Activated T-helper 1 cell treated with anti-CD3 and anti-CD28 coated beads, Interleukin-12 subunit alpha, Interleukin-12 subunit beta, Interleukin-2, Interleukin-4 antibody, amounts not matched to agents 30 ng/mL and 10 ng/mL and 1 ng/mL, durations not matched to agents 14 hours and 24 hours and 36 hours (primary cell): ENCODE measurements around the gene MAPKAP1. TPM values are rescaled to one million over a fixed set of nuclear protein-coding genes. Genes with fewer than 3 reads are reported as not detected.

ENCODE experiments used
- DNase-seq: peaks from one replicate; pipeline ENCODE4 v3.0.0; 2021; ENCODE audit warnings: low spot score
- H3K27ac Mint-ChIP-seq: one replicate; pipeline ENCODE4 v1.8.0; 2021; ENCODE audit warnings: mild to moderate bottlenecking, mixed read lengths
- H3K27me3 Mint-ChIP-seq: one replicate; pipeline ENCODE4 v1.8.0; 2022; ENCODE audit warnings: mild to moderate bottlenecking, moderate library complexity, mixed read lengths; ENCODE audit not compliant: insufficient read depth
- H3K36me3 Mint-ChIP-seq: one replicate; pipeline ENCODE4 v1.8.0; 2021; ENCODE audit warnings: low read depth, mixed read lengths
- H3K4me1 Mint-ChIP-seq: one replicate; pipeline ENCODE4 v1.8.0; 2021; ENCODE audit warnings: low read depth, mixed read lengths
- H3K4me3 Mint-ChIP-seq: one replicate; pipeline ENCODE4 v1.8.0; 2021; ENCODE audit warnings: mild to moderate bottlenecking, moderate library complexity, mixed read lengths
- H3K9me3 Mint-ChIP-seq: one replicate; pipeline ENCODE4 v1.8.0; 2021; ENCODE audit warnings: mixed read lengths
- intact Hi-C: fragments of 100-400 bp; cut with micrococcal nuclease; formaldehyde crosslinking; loops from one replicate; pipeline ENCODE4 v1.15.1; 2024
- total RNA-seq: library from RNA; stranded (reverse); gene quantifications from 2 replicates; pipeline ENCODE4 v1.2.3, GENCODE V29; 2022

Gene MAPKAP1
- total RNA-seq, 1 donor from 2014 or later: 108 TPM

- Mint-ChIP-seq H3K36me3 (peaks cover 14% of the 10 kb centered on the region), H3K9me3 (no peaks in the 10 kb centered on the region), H3K27ac (no peak overlapping the region), H3K27me3 (no peaks in the 10 kb centered on the region), H3K4me3 (no peak overlapping the region), H3K4me1 (peaks cover 6% of the 10 kb centered on the region)
- intact Hi-C loops: loop anchor here (5.0 kb wide), 1 partner anchor 191 kb away; the partner anchor contains the start of gene PBX3
- no peak for DNase-seq
Observed at GRCh38 chr9:125556046-125556721, 150.8 kb downstream of the MAPKAP1 start.

- H3K4me1 Mint-ChIP-seq: no peaks in the 10 kb centered on the region
- H3K9me3 Mint-ChIP-seq: no peaks in the 10 kb centered on the region
- H3K27ac Mint-ChIP-seq: no peak overlapping the region
- intact Hi-C loops: loop anchor here (5.0 kb wide), 1 partner anchor 193 kb away; the partner anchor contains the start of gene PBX3
- H3K36me3 Mint-ChIP-seq: peaks cover 14% of the 10 kb centered on the region
- DNase-seq: no peak
- no peak overlapping the region for H3K4me3 Mint-ChIP-seq
- H3K27me3 Mint-ChIP-seq: no peaks in the 10 kb centered on the region
Observed at GRCh38 chr9:125554726-125555125, 152.3 kb downstream of the MAPKAP1 start.

GRCh38 chr9:125551781-125552180, 155.2 kb downstream of the MAPKAP1 start:
- Mint-ChIP-seq H3K36me3 (peaks cover 4% of the 10 kb centered on the region), H3K27me3 (no peaks in the 10 kb centered on the region), H3K4me1 (no peaks in the 10 kb centered on the region), H3K4me3 (no peak overlapping the region), H3K27ac (no peak overlapping the region), H3K9me3 (no peaks in the 10 kb centered on the region)
- intact Hi-C loops: no loop called here
- no peak for DNase-seq

- H3K27ac Mint-ChIP-seq: peak overlapping the region; percentile 40
- H3K36me3 Mint-ChIP-seq: peaks cover 4% of the 10 kb centered on the region
- no peak for DNase-seq
- H3K4me1 Mint-ChIP-seq: no peaks in the 10 kb centered on the region
- no peaks in the 10 kb centered on the region for H3K27me3 Mint-ChIP-seq
- intact Hi-C loops: no loop called here
- H3K4me3 Mint-ChIP-seq: no peak overlapping the region
- no peaks in the 10 kb centered on the region for H3K9me3 Mint-ChIP-seq
Observed at GRCh38 chr9:125549891-125550885, 156.8 kb downstream of the MAPKAP1 start.

- DNase-seq: no peak
- Mint-ChIP-seq H3K27me3 (no peaks in the 10 kb centered on the region), H3K36me3 (peaks cover 4% of the 10 kb centered on the region), H3K9me3 (no peaks in the 10 kb centered on the region), H3K27ac (no peak overlapping the region), H3K4me3 (no peak overlapping the region), H3K4me1 (no peaks in the 10 kb centered on the region)
- intact Hi-C loops: no loop called here
Observed at GRCh38 chr9:125549465-125549871, 157.5 kb downstream of the MAPKAP1 start.

GRCh38 chr9:125549039-125549438, 158.0 kb downstream of the MAPKAP1 start:
- Mint-ChIP-seq H3K27ac (no peak overlapping the region), H3K27me3 (no peaks in the 10 kb centered on the region), H3K36me3 (peaks cover under 1% of the 10 kb centered on the region)

GRCh38 chr9:125548141-125548540, 158.9 kb downstream of the MAPKAP1 start:
- H3K27me3 Mint-ChIP-seq: no peaks in the 10 kb centered on the region
- H3K4me1 Mint-ChIP-seq: no peaks in the 10 kb centered on the region
- no peaks in the 10 kb centered on the region for H3K36me3 Mint-ChIP-seq
- no peaks in the 10 kb centered on the region for H3K9me3 Mint-ChIP-seq
- no peak overlapping the region for H3K27ac Mint-ChIP-seq
- intact Hi-C loops: no loop called here
- H3K4me3 Mint-ChIP-seq: no peak overlapping the region
- DNase-seq: no peak

More at GRCh38 chr9:125549039-125549438, 158.0 kb downstream of the MAPKAP1 start:
- Mint-ChIP-seq H3K4me3 (no peak overlapping the region), H3K9me3 (no peaks in the 10 kb centered on the region), H3K4me1 (no peaks in the 10 kb centered on the region)
- DNase-seq: no peak
- intact Hi-C loops: no loop called here

- Mint-ChIP-seq H3K36me3 (no peaks in the 10 kb centered on the region), H3K27ac (no peak overlapping the region), H3K4me3 (no peak overlapping the region), H3K27me3 (no peaks in the 10 kb centered on the region), H3K4me1 (no peaks in the 10 kb centered on the region), H3K9me3 (no peaks in the 10 kb centered on the region)
- DNase-seq: no peak
- intact Hi-C loops: no loop called here
Observed at GRCh38 chr9:125547368-125547767, 159.6 kb downstream of the MAPKAP1 start.

- Mint-ChIP-seq H3K4me1 (no peaks in the 10 kb centered on the region), H3K36me3 (peaks cover 6% of the 10 kb centered on the region), H3K9me3 (no peaks in the 10 kb centered on the region), H3K27me3 (no peaks in the 10 kb centered on the region), H3K4me3 (no peak overlapping the region), H3K27ac (no peak overlapping the region)
- intact Hi-C loops: no loop called here
- DNase-seq: no peak
Observed at GRCh38 chr9:125545845-125546244, 161.2 kb downstream of the MAPKAP1 start.

GRCh38 chr9:125544988-125545651, 161.9 kb downstream of the MAPKAP1 start:
- peaks cover 8% of the 10 kb centered on the region for H3K36me3 Mint-ChIP-seq
- intact Hi-C loops: no loop called here
- H3K27ac Mint-ChIP-seq: no peak overlapping the region
- no peaks in the 10 kb centered on the region for H3K27me3 Mint-ChIP-seq
- no peak overlapping the region for H3K4me3 Mint-ChIP-seq
- no peaks in the 10 kb centered on the region for H3K9me3 Mint-ChIP-seq
- no peaks in the 10 kb centered on the region for H3K4me1 Mint-ChIP-seq
- no peak for DNase-seq

GRCh38 chr9:125544484-125544883, 162.5 kb downstream of the MAPKAP1 start:
- intact Hi-C loops: no loop called here
- no peaks in the 10 kb centered on the region for H3K9me3 Mint-ChIP-seq
- H3K4me1 Mint-ChIP-seq: no peaks in the 10 kb centered on the region
- H3K27me3 Mint-ChIP-seq: no peaks in the 10 kb centered on the region
- peaks cover 8% of the 10 kb centered on the region for H3K36me3 Mint-ChIP-seq
- no peak overlapping the region for H3K27ac Mint-ChIP-seq
- DNase-seq: no peak
- H3K4me3 Mint-ChIP-seq: no peak overlapping the region

- H3K27me3 Mint-ChIP-seq: no peaks in the 10 kb centered on the region
- no peaks in the 10 kb centered on the region for H3K4me1 Mint-ChIP-seq
- no peak for DNase-seq
- no peak overlapping the region for H3K27ac Mint-ChIP-seq
- H3K4me3 Mint-ChIP-seq: no peak overlapping the region
- peaks cover 13% of the 10 kb centered on the region for H3K36me3 Mint-ChIP-seq
- no peaks in the 10 kb centered on the region for H3K9me3 Mint-ChIP-seq
- intact Hi-C loops: no loop called here
Observed at GRCh38 chr9:125541840-125542243, 165.2 kb downstream of the MAPKAP1 start.
